NB4 (cell line): ENCODE measurements around the gene SNAI3.

Experiments
- CTCF ChIP-seq: IDR thresholded peaks from one replicate; pipeline ENCODE4 v1.5.1; 2012; ENCODE audit warnings: low read depth, low read length
- MAX ChIP-seq: IDR thresholded peaks from 2 replicates; pipeline ENCODE4 v1.6.1; 2011; ENCODE audit warnings: low read depth, low read length
- MYC ChIP-seq: IDR thresholded peaks from 2 replicates; pipeline ENCODE4 v1.6.1; 2011; ENCODE audit warnings: low read depth, low read length
- POLR2A ChIP-seq: IDR thresholded peaks from 2 replicates; pipeline ENCODE4 v1.6.1; 2011; ENCODE audit warnings: mild to moderate bottlenecking; ENCODE audit not compliant: insufficient read length; ENCODE audit errors: extremely low read depth

GRCh38 chr16:88651989-88652761 lies 34.1 kb downstream of the SNAI3 start:
- TF ChIP-seq CTCF (no peak), MYC (no peak), MAX (no peak), POLR2A (no peak)
